HG03095 (cell line): Measurements from ENCODE around the gene ERF.

Experiments
- ATAC-seq: cut with Tn5 transposase; IDR thresholded peaks from one replicate; pipeline ENCODE4 v1.9.1; 2021; ENCODE audit warnings: moderate library complexity; ENCODE audit not compliant: unreplicated experiment

The ERF gene

DNA sequence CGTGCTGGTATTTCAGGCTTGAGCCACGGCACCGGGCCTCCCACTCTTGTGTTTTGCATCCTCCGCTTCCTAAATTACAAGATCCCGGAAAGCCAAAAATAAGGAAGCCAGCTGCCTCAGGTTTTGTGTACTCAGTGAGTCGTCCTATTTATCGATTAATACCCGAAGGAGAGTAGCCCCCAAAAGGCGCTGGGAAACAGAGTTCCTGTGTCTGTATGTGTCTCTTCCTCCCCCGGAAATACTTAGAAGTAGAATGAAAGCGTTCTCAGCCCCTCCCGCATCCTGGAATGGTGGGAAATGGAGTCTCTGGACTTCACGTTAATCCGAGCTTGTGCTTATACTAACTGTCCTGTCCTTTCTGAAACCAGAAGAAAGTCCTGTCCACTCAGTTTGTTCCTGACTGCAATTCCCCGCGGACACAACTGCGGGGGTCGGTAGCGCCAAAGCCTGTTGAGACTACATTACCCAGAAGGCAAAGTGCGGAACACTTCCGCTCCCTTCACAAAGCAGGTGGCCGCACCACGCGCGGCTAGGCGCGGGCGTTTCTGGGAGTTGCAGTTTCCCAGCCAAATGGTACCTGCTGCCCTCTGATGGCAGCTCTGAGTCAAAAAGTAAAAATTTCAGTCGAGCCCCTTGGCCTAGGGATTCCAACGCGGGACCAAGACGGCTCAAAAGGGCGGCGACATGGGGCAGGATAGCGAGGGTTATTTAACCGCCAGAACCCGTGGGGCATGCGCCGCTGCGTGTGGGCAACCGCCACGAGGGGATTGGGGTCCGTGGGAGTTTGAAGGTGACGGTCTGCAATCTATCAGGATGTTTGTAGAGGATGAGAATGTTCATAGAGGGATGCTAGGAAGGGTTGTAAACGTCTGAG is 10.3 kb downstream of the ERF start:
- peak; percentile 40 for ATAC-seq

DNA sequence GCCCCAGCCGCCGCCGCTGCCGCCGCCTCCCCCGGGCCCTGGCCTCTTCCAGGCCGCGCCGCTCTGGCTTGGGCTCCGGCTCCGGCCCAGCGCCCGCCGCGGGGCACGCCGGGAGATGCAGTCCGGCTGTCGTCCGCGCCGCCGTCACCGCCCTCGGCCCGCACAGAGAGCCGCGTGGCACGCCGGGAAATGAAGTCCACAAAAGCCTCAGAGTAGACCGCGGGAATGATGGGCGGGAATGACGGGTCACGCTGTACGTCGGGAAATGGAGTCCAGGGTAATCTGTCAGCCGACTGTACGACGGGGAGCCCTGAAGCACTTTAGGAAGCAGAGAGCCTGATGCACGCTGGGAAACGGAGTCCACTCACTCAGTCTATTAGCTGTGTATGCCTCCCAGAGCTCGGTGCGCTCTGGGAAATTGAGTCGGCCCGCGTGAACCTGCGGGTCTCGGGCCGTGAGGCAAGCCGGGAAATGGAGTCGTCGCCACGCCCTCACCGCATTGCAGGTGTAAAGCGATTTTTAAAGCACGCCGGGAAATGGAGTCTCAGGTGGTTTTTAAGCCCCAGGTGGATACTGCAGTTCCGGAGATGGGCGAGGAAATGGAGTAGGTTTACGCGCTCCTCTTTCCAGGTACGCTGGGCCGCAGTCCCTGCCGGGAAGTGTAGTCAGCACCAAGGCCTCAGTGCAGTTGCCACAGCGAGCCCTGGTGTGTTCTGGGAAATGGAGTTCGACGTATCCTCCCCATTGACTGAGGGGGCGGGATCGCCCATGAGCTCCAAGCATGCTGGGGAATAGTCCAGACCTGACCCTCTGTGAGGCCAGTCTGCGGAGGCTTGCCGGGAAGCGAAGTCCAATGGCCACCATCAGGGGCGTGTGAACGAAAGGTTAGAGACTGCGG is 12.2 kb downstream of the ERF start, which contains the start of gene GSK3A:
GSK3A (minus strand) TSS at position 91 of the 898 bp plus-strand sequence. CDS start 137 bp downstream, outside the sequence.
- peak; percentile 60 for ATAC-seq

DNA sequence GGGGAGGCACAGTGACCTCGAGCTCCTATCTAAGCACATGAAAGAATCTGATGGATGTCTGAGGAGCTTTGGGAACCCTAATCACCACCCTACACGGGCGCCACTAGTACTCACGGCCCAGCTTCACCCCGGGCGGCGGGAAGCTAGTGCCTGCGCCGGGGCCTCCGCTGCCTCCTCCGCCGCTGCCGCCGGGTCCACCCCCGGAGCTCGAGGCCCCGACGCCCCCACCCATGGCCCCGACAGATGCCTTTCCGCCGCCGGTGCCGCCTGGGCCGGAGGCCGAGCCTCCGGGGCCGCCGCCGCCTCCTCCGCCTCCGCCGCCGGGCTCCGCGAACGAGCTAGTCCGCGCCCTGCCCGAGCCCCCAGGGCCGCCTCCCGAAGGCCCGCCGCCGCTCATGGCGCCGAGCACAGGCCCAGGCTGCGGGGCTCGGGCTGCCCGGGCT is 12.8 kb downstream of the ERF start:
- no peak for ATAC-seq

DNA sequence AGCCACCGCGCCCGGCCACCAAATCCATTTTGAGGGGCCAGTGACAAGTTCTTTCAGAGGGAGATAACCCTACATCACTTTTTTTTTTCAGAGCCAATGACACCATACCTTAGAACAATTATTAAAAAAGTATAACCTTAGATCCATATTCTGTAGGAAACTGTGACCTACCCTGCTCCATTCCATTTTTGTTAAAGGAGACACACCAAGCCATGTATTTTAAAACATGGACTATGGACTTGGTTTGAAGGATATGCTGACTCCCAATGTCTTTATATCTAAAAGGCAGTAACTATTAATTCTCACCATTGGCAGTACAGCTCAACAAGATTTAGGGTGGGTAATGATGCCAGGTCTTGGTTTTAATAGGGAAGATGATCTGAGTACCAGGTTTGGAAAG is 13.6 kb downstream of the ERF start:
- no peak for ATAC-seq

DNA sequence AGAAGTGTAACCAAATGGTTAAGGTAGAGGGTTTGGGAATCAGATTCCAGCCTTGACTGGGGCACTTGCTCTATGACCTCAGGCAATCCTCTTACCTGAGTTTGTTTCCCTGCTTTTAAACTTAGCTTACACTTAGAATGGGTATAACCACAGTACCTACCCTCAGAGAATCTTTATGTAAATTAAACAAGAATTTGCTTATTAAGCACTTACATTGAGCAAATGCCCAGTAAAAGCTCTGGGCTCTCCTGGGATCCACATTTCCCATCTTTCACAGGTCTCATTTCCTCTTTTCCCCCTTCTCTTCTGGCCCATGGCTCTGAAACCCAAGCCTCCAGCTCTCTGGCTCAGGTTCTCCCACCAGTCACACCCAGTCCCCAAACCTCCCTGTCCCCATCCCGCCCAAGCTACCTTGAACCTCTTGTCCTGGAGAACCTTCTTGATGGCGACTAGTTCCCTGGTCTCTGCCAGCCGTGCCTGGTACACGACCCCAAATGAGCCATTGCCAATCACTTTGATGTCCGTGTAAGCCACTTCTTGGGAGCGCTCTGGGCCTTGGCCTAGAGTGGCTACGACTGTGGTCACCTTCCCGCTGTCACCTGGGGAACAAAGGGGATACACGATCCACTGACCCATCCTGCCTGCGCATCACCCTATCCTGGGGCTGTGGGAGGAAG is 15.2 kb downstream of the ERF start:
- no peak for ATAC-seq

DNA sequence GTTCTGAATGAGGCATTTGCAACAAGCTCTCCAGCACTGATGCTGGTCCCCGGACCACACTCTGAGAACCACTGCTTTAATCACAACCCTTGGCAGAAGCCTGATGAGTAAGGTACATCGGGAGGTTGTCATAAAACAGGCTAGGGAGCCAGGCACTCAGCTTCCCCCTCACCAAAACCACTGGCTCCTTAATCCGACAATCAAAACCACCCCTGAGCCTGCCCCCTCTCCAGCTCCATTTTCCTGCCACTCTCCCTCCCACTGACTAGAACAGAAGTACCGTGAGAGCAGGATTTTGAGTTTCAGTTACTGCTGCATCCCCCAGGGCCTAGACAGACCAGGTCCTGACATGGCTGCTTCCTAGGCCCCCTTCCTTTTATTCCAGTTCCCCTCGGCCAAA is 19.7 kb downstream of the ERF start:
- no peak for ATAC-seq

DNA sequence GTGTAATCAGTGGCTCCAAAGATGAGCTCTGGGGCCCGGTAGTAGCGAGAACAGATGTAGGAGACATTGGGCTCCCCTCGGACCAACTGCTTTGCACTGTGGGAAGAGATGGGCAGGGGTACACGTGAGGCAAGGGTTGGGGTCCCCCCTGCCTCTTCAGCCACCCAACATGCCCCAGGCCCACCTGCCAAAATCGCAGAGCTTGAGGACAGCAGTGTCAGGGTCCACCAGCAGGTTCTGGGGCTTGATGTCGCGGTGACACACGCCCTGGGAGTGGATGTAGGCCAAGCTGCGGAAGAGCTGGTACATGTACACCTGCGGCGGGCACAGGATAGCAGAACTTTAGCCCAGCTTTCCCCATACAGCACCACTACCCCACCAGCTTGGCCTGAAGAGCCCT is 20.6 kb downstream of the ERF start:
- ATAC-seq, result no peak

DNA sequence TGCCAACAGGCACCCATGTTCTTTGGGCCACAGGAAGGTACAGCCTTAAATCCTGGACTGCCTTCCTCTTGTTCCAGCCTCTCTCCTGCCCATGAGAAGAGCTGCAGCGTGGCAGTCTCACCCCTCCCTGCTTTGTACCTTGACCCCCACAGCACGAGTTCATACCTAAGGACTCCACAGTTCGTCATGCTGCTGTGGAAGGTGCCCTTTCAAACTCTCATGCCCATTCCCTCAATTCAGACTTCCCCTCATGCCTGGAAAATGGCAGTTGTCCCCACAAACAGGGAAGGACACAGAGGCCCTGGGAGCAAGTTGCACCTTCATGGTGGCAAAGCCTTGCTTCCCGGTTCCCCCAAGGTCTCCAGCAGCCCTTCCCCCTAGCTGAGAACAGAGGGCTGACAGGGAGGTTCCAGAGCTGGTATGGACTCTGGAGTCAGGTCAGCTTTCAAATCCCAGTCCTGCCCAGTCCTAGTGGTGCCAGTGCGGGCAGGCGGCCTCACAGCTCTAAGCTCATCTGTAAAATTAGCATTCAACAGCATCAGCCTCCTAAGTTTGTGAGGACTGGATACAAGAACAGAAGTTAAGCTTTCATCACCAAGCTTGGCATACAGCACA is 21.1 kb downstream of the ERF start:
- no peak for ATAC-seq

DNA sequence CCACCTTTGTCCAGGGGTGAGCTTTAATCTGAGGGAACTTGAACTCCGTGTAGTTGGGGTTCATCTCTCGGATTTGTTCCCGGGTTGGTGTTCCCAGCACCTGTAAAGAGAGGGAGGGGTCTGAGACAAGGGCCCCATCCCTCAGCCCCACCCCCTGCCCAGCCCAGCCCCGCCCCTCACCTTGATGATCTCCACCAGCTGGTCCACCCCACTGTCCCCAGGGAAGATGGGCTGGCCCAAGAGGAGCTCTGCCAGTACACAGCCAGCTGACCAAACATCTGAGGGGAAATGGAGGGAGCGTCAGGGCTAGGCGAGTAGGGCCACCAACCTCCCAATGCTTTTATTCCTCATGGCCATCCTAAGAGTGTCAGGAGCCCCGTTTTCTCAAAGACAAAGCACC is 21.8 kb downstream of the ERF start:
- no peak for ATAC-seq

DNA sequence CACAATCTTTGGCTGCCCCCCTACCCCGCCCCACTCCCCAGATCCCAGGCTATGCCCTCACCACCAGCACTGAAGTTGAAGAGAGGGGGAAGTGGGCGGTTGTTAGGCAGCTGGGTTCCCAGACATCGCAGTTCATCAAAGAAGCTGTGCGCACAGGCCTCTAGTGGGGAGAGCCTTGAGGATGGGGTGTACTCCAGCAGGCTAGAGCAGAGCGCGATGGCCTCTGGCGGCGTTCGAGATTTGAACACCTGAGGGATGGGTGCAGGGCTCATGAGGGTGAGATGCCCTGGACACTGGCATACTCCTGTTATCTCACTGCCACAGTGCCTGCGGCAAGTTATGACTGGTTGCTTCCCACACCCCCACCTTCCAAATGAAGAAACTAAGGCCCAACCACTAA is 22.5 kb downstream of the ERF start:
- ATAC-seq, result no peak

DNA sequence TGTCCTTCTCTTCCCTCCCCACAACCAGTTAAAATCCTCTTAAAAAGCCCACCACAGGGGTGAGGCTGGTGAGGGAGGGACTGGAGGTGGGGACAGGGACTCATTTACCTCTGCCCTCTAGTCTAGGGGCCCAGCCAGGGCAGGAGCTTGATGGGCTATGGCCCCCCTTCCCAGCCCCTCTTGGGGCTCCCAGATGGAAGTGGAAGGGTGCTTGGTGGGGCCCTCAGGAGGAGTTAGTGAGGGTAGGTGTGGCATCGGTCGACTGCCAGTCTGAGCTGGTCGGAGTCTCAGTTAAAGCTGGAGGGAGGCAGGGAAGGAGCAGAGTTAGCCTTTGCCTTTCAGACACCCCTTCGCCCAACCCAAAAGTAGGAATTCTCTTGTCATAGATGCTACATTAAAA is 24.4 kb downstream of the ERF start:
- no peak for ATAC-seq

DNA sequence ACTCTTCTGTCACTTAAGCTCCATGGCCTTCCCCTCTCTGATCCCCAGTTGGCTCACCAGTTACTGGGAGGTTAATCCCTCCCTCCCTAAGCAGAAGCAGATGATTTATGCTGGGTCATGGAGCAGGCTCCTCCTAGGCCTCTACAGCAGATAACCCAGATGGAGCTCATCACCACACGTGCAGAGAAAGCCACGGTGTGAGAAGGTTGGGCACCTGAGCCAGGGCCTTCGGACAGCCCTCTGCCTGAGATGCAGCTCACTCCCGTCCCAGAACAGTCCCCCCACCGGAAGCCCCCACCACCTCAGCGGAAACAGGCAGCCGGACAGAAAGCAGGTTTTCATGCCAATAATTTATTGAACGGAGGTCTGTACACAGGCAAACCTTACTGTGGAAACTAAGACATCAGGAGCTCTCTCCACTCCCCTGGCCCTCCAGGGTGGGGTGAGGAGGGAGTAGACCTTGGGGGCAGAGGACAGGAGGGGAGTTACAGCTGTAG is 25.0 kb downstream of the ERF start:
- no peak for ATAC-seq

DNA sequence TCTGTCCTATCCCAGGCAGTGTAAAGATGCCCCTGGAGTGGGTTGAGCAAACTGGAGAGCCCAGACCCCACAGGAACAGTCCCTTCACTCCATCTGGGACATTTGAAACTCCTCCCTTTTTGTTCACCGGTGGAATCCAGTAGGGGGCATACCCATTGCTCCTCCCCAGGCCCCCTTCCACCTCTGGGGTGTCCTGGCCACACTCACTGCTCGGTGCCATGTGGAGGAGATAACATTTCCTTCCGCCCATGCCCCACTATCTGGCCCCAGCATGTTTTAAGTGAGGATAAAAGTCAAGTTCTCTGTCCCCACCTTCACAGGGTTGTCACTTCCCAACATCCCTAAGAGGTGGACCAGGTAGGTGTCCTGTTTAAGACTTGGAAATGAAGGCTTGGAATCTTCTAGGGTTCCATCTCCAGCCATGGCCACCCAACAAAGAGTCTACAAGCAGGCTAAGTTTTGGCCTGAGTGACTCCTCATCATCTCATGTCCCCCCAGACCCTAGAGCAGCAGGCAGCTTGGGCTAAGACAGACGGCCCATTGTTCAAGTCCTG is 25.6 kb downstream of the ERF start:
- no peak for ATAC-seq

DNA sequence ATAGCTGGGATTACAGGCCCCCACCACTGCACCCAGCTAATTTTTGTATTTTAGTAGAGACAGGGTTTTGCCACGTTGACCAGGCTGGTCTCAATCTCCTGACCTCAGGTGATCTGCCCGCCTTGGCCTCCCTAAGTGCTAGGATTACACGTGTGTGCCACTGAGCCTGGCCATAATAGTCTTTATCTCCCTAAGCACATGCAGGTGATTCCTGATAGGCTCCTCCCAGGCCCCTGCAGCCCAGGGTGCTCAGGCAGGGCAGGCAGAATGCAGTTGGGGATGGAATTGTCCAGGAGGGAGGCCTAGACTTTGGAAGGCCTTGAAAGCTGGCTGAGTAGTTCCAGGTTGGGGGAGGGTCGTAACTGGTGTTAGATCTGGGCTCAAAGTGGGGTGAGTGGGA is 26.3 kb downstream of the ERF start:
- no peak for ATAC-seq

DNA sequence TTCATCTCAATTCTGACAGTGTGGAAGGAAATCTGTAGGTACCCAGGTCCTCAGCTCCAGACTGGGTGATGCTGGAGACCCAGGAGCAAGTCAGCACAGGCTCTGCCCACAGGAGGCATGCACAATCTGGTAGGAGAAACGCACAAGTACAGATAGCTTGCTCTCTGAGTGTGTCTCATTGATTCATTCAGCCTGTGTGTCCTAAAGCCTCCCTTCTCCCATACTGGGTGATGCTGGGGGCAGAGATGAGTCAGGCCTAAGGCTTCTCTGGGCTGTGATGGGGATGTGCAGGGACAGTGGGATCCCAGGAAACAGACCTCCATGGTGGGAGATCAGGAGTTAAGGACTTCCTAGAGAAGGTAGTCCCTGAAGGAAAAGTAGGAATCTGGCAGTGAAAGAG is 28.0 kb downstream of the ERF start:
- ATAC-seq, result no peak

DNA sequence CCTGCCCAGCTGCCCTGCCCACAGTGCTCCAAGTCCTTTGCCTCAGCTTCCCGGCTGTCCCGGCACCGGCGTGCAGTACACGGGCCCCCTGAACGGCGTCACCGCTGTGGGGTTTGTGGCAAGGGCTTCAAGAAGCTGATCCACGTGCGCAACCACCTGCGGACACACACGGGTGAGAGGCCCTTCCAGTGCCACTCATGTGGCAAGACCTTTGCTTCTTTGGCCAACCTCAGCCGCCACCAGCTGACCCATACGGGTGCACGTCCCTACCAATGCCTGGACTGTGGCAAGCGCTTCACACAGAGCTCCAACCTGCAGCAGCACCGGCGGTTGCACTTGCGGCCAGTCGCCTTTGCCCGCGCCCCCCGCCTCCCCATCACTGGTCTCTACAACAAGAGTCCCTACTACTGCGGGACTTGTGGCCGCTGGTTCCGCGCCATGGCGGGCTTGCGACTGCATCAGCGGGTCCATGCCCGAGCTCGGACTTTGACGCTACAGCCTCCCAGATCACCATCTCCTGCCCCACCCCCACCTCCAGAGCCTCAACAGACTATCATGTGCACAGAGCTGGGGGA is 29.1 kb downstream of the ERF start:
- no peak for ATAC-seq

DNA sequence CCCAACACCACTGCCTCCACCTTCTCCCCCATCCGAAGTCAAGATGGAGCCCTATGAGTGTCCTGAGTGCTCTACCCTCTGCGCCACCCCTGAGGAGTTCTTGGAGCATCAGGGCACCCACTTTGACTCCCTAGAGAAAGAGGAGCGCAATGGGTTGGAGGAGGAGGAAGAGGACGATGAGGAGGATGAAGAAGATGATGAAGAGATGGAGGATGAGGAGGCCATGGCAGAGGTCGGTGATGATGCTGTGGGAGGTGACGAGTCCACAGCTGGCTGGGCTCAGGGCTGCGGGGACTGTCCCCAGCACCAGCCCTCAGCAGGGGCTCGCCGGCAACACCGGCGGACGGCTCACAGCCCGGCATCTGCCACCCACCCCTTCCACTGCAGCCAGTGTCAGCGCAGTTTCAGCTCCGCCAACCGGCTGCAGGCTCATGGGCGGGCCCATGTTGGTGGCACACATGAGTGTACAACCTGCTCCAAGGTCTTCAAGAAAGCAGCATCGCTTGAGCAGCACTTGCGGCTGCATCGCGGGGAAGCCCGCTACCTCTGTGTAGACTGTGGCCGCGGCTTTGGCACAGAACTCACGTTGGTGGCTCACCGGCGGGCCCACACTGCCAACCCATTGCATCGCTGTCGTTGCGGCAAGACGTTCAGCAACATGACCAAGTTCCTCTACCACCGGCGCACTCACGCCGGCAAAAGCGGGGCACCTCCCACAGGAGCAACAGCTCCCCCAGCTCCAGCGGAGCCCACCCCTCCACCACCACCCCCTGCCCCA is 29.8 kb downstream of the ERF start:
- ATAC-seq, result no peak

DNA sequence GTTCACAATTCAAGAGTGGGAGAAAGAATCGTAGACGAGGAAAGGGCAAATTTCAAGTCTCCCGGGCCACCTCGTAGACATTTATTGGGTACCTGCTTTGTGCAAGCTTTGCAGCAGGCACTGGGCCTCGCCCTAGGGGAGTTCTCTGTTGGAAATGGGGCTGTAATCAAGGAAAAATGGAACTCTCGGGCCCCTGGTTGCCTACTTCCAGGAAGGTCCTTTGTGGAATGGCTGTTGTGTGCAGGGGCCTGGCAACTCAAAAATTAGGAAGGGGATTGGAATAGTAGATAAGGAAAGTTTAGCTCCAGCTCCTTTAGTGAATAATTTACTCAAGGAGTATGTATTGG is 34.2 kb downstream of the ERF start:
- ATAC-seq, result no peak
